Dedifferentiated amniotic fluid mesenchymal stem cell (primary cell): Measurements from ENCODE around the gene FUBP1.
"Not testable (repeated sequence)": the region's sequence is repeated elsewhere in the genome, so short reads cannot be mapped to it uniquely, and the experiment has no call there.

Experiments used
- DNase-seq: peaks from one replicate; pipeline ENCODE4 v3.0.0-alpha.2; 2016; ENCODE audit errors: extremely low spot score

FUBP1 gene

GRCh38 chr1:77948841-77949424, 29.9 kb downstream of the FUBP1 start:
- DNase-seq, result no peak

- no peak for DNase-seq
Observed at GRCh38 chr1:77945345-77945744, 33.5 kb downstream of the FUBP1 start.

GRCh38 chr1:77942400-77943140, 36.3 kb downstream of the FUBP1 start:
- DNase-seq, result no peak

- DNase-seq, result no peak
Observed at GRCh38 chr1:77940921-77941570, 37.8 kb downstream of the FUBP1 start.

GRCh38 chr1:77938651-77939050, 40.2 kb downstream of the FUBP1 start:
- no peak for DNase-seq

GRCh38 chr1:77929806-77930205, 49.1 kb downstream of the FUBP1 start:
- DNase-seq, result no peak

- DNase-seq, result no peak
Observed at GRCh38 chr1:77927414-77927813, 51.5 kb downstream of the FUBP1 start.

GRCh38 chr1:77926561-77927357, 52.1 kb downstream of the FUBP1 start:
- no peak for DNase-seq

- DNase-seq, result no peak
Observed at GRCh38 chr1:77925956-77926355, 52.9 kb downstream of the FUBP1 start.

- peak; percentile 71 for DNase-seq
Observed at GRCh38 chr1:77925518-77925917, 53.4 kb downstream of the FUBP1 start.

GRCh38 chr1:77918918-77919317, 60.0 kb downstream of the FUBP1 start:
- DNase-seq, result not testable (repeated sequence)

- no peak for DNase-seq
Observed at GRCh38 chr1:77910116-77910515, 68.8 kb downstream of the FUBP1 start.

GRCh38 chr1:77906624-77907023, 72.2 kb downstream of the FUBP1 start:
- DNase-seq, result no peak

GRCh38 chr1:77906019-77906545, 72.8 kb downstream of the FUBP1 start:
- no peak for DNase-seq

GRCh38 chr1:77905603-77906002, 73.3 kb downstream of the FUBP1 start:
- DNase-seq, result no peak

- peak; percentile 57 for DNase-seq
Observed at GRCh38 chr1:77900687-77901293, 78.1 kb downstream of the FUBP1 start.

GRCh38 chr1:77899647-77900320, 79.1 kb downstream of the FUBP1 start:
- no peak for DNase-seq
